ENCODE measurements around the gene GNG7. TPM values are rescaled to one million over a fixed set of nuclear protein-coding genes. Genes with fewer than 3 reads are reported as not detected.
A peak's percentile ranks its signal among the peaks of the same experiment; 100 is the strongest.
"Not testable (repeated sequence)": the region's sequence is repeated elsewhere in the genome, so short reads cannot be mapped to it uniquely, and the experiment has no call there.

The GNG7 gene
- total RNA-seq, 1 experiment from 2014 or later, result 9.6 TPM

- TF ChIP-seq ATF6 (CRISPR knock-in tag; IDR thresholded peaks at IDR 0.05) (no peak), CREM (CRISPR knock-in tag; IDR thresholded peaks at IDR 0.05) (no peak), NFE2L1 (CRISPR knock-in tag; IDR thresholded peaks at IDR 0.05) (no peak), NR1H2 (CRISPR knock-in tag; IDR thresholded peaks at IDR 0.05) (no peak), SOX15 (CRISPR knock-in tag; IDR thresholded peaks at IDR 0.05) (no peak), ATF1 (CRISPR knock-in tag; IDR thresholded peaks at IDR 0.05) (no peak), ZNF671 (CRISPR knock-in tag; IDR thresholded peaks at IDR 0.05) (no peak), ESRRA (CRISPR knock-in tag; IDR thresholded peaks at IDR 0.05; ENCODE audit: borderline replicate concordance) (no peak), SMAD3 (CRISPR knock-in tag; IDR thresholded peaks at IDR 0.05; ENCODE audit: borderline replicate concordance) (no peak)
Observed at GRCh38 chr19:2574478-2574931, 128.0 kb downstream of the GNG7 start (continued).

GRCh38 chr19:2573916-2574315, 128.6 kb downstream of the GNG7 start:
- DNase-seq (ENCODE audit: low spot score), result no peak
- peaks cover 7% of the 10 kb centered on the region for H3K4me1 Mint-ChIP-seq
- peaks cover 21% of the 10 kb centered on the region for H3K9me3 Mint-ChIP-seq
- H3K27ac Mint-ChIP-seq, result no peak overlapping the region
- TF ChIP-seq GABPB1 (CRISPR knock-in tag; IDR thresholded peaks at IDR 0.05), result no peak
- POLR2A ChIA-PET, result no interaction called here
- peaks cover 2% of the 10 kb centered on the region; the same call in 1 of the 2 replicates for H3K27me3 Mint-ChIP-seq (ENCODE audit: low read depth)
- H3K36me3 Mint-ChIP-seq, result no peaks in the 10 kb centered on the region; the same call in 1 of the 2 replicates
- CTCF ChIA-PET, result no interaction called here
- H3K4me3 Mint-ChIP-seq, result no peak overlapping the region
- no peak for ATAC-seq

GRCh38 chr19:2572152-2572551, 130.3 kb downstream of the GNG7 start:
- peaks cover 34% of the 10 kb centered on the region for H3K9me3 Mint-ChIP-seq
- H3K27ac Mint-ChIP-seq; H3K27me3 Mint-ChIP-seq (ENCODE audit: low read depth); H3K4me3 Mint-ChIP-seq; ATAC-seq; H3K36me3 Mint-ChIP-seq; DNase-seq (ENCODE audit: low spot score); H3K4me1 Mint-ChIP-seq; POLR2A ChIA-PET: not testable (repeated sequence)
- CTCF ChIA-PET, result interaction anchor here (1.2 kb wide), 1 partner anchor 8 kb away, joined by 4 read pairs; no protein-coding TSS in a partner anchor
- TF ChIP-seq ZNF121 (CRISPR knock-in tag; IDR thresholded peaks at IDR 0.05), result peak; percentile 44; the same call in 1 of the 2 replicates

GRCh38 chr19:2569596-2570465, 132.7 kb downstream of the GNG7 start:
- DNase-seq (ENCODE audit: low spot score) (no peak), ATAC-seq (no peak)
- CTCF ChIA-PET, result no interaction called here
- no peaks in the 10 kb centered on the region; the same call in 1 of the 2 replicates for H3K36me3 Mint-ChIP-seq
- no peak for TF ChIP-seq FOXP1 (CRISPR knock-in tag; IDR thresholded peaks at IDR 0.05; ENCODE audit: borderline replicate concordance)
- TF ChIP-seq E2F4 (CRISPR knock-in tag; IDR thresholded peaks at IDR 0.05; ENCODE audit: borderline replicate concordance, low read depth), result no peak
- no peak for TF ChIP-seq ZNF425 (CRISPR knock-in tag; conservative IDR thresholded peaks at IDR 0.05)
- no peak for TF ChIP-seq NR3C1 (CRISPR knock-in tag; conservative IDR thresholded peaks at IDR 0.05; ENCODE audit: low read depth)
- TF ChIP-seq ELF4 (CRISPR knock-in tag; IDR thresholded peaks at IDR 0.05; ENCODE audit: low read depth), result no peak
- no peak for TF ChIP-seq NR2C2 (CRISPR knock-in tag; IDR thresholded peaks at IDR 0.05)
- no peak for TF ChIP-seq MLX (CRISPR knock-in tag; IDR thresholded peaks at IDR 0.05)
- no peak for TF ChIP-seq TP53 (CRISPR knock-in tag; IDR thresholded peaks at IDR 0.05)
- no peak for TF ChIP-seq RORB (CRISPR knock-in tag; IDR thresholded peaks at IDR 0.05)
- POLR2A ChIA-PET, result no interaction called here
- no peaks in the 10 kb centered on the region for H3K4me1 Mint-ChIP-seq
- H3K27ac Mint-ChIP-seq, result peak overlapping the region; percentile 58; the same call in 1 of the 2 replicates
- peaks cover 2% of the 10 kb centered on the region; the same call in 1 of the 2 replicates for H3K27me3 Mint-ChIP-seq (ENCODE audit: low read depth)
- H3K4me3 Mint-ChIP-seq, result no peak overlapping the region
- H3K9me3 Mint-ChIP-seq, result peaks cover 30% of the 10 kb centered on the region

Measured in WTC11 (cell line).